Kidney (tissue), 14 donors: ENCODE measurements around the gene PPP1R14B. TPM values are rescaled to one million over a fixed set of nuclear protein-coding genes. Genes with fewer than 3 reads are reported as not detected.

ENCODE experiments used
- DNase-seq, 5 donors: peaks; one replicate each; pipeline ENCODE4 v3.0.0-alpha.2; 2013 to 2020
- FAIRE-seq: peaks from 2 replicates; lab custom pipeline; 2012; peaks lifted over from hg19 to GRCh38; lab: Jason Lieb, UNC
- H3K27ac ChIP-seq, 2 donors: one replicate each; pipeline ENCODE4 v1.7.0; 2013; ENCODE audit warnings: low read depth in 2 of 2, low read length in 2 of 2, inconsistent platforms in 1 of 2
- H3K27me3 ChIP-seq: one replicate; pipeline ENCODE4 v1.7.1; 2013; ENCODE audit warnings: low read length, inconsistent platforms; ENCODE audit not compliant: control insufficient read depth, insufficient read depth
- H3K36me3 ChIP-seq, 3 donors: one replicate each; pipeline versions ENCODE4 v1.7.0 to v1.7.1; 2013; ENCODE audit warnings: low read length in 3 of 3, control low read depth in 1 of 3, inconsistent platforms in 1 of 3; ENCODE audit not compliant: insufficient read depth in 3 of 3, control insufficient read depth in 2 of 3
- H3K4me1 ChIP-seq, 3 donors: one replicate each; pipeline versions ENCODE4 v1.7.0 to v1.7.1; 2013; ENCODE audit warnings: low read length in 3 of 3, inconsistent platforms in 1 of 3, low read depth in 1 of 3; ENCODE audit not compliant: control insufficient read depth in 2 of 3, insufficient read depth in 2 of 3
- H3K4me3 ChIP-seq, 3 donors: one replicate each; pipeline versions ENCODE4 v1.7.0 to v1.8.1; 2013; ENCODE audit warnings: low read length in 3 of 3, control low read depth in 1 of 3, inconsistent platforms in 1 of 3
- H3K9ac ChIP-seq, 3 donors: one replicate each; pipeline versions ENCODE4 v1.7.0 to v1.7.1; 2013; ENCODE audit warnings: low read length in 3 of 3, control low read depth in 1 of 3, inconsistent platforms in 1 of 3
- H3K9me3 ChIP-seq, 3 donors: one replicate each; pipeline versions ENCODE4 v1.7.0 to v1.7.1; 2013; ENCODE audit warnings: low read length in 3 of 3, control low read depth in 1 of 3, inconsistent platforms in 1 of 3; ENCODE audit not compliant: control insufficient read depth in 2 of 3, insufficient read depth in 1 of 3
- intact Hi-C: fragments of 100-400 bp; cut with DNase I; formaldehyde crosslinking; loops from one replicate; pipeline ENCODE4 v1.11.1; 2022
- polyA plus RNA-seq: library from polyadenylated mRNA; stranded (reverse); fragments of 350-450 nt; fragmentation: Illumina TruSeq; extraction: RNeasy Lipid Tissue Mini Kit (QIAGEN cat#74804); gene quantifications from one replicate; pipeline ENCODE4 v1.2.3, GENCODE V29; 2014; ENCODE audit warnings: low read depth, low replicate concordance; ENCODE audit not compliant: insufficient read depth
- total RNA-seq: library from RNA; stranded (reverse); fragmentation: NEBNext Ultra II Directional; extraction: Animal tissue kit (Norgen Biotek cat#: 25700); gene quantifications from one replicate; pipeline ENCODE4 v1.2.1, GENCODE V29; 2021
- TF ChIP-seq, protein P1 (sequence below): IDR thresholded peaks from 3 replicates; pipeline ENCODE4 v1.5.1; 2012; ENCODE audit warnings: mild to moderate bottlenecking, moderate library complexity, borderline replicate concordance; ENCODE audit not compliant: insufficient read depth; ENCODE audit errors: extremely low read depth
- donor health status: control.
- donor health status: control.
- donor health status: control.
- donor health status: control.
- donor health status: control.
- donor health status: DM: yes; HTN: yes; CAD: no.
- donor health status: Normal renal cell carcinoma (clear cell type).

Gene PPP1R14B
- total and polyA plus RNA-seq, 2 donors from 2014 or later: 86.5 to 145 TPM

DNA sequence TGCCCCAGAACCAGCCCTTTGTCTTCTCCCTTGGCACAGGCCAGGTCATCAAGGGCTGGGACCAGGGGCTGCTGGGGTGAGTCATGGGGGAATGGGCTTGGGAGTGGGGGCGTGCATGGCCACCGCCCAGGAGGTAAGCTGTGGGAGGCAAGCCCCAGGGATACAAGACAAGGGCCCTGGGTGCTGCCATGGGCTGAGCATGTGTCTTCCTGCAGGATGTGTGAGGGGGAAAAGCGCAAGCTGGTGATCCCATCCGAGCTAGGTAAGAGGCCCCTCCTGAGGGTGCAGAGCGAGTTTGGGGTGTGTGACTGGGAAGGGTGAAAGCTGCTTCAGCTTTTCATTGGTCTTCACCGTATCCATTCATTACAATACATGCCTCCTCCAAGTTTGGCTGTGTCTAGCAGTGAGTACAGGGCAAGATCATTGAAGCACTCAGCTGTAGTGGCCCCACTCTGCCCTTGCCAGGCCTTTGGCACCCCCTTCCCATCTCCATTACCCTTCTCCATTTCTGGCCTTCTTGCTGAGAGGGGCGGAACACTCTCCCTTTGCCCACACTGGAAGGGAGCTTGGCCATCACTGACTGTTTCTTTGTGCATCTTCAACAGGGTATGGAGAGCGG, 3.4 kb downstream of the PPP1R14B start:
- Histone ChIP-seq H3K4me1 (peaks cover 0 to 40% (median 15%) of the 10 kb centered on the region in 3 donors), H3K27ac (no peak overlapping the region), H3K9ac (peak overlapping the region in 1 of 3 donors; percentile 12), H3K36me3 (peaks cover 0 to 10% (median 7%) of the 10 kb centered on the region in 3 donors), H3K27me3 (no peaks in the 10 kb centered on the region), H3K9me3 (no peaks in the 10 kb centered on the region), H3K4me3 (no peak overlapping the region)
- TF ChIP-seq, protein P1, sequence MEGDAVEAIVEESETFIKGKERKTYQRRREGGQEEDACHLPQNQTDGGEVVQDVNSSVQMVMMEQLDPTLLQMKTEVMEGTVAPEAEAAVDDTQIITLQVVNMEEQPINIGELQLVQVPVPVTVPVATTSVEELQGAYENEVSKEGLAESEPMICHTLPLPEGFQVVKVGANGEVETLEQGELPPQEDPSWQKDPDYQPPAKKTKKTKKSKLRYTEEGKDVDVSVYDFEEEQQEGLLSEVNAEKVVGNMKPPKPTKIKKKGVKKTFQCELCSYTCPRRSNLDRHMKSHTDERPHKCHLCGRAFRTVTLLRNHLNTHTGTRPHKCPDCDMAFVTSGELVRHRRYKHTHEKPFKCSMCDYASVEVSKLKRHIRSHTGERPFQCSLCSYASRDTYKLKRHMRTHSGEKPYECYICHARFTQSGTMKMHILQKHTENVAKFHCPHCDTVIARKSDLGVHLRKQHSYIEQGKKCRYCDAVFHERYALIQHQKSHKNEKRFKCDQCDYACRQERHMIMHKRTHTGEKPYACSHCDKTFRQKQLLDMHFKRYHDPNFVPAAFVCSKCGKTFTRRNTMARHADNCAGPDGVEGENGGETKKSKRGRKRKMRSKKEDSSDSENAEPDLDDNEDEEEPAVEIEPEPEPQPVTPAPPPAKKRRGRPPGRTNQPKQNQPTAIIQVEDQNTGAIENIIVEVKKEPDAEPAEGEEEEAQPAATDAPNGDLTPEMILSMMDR: no peak
- FAIRE-seq (no peak), DNase-seq (no peak)
- intact Hi-C loops: no loop called here

DNA sequence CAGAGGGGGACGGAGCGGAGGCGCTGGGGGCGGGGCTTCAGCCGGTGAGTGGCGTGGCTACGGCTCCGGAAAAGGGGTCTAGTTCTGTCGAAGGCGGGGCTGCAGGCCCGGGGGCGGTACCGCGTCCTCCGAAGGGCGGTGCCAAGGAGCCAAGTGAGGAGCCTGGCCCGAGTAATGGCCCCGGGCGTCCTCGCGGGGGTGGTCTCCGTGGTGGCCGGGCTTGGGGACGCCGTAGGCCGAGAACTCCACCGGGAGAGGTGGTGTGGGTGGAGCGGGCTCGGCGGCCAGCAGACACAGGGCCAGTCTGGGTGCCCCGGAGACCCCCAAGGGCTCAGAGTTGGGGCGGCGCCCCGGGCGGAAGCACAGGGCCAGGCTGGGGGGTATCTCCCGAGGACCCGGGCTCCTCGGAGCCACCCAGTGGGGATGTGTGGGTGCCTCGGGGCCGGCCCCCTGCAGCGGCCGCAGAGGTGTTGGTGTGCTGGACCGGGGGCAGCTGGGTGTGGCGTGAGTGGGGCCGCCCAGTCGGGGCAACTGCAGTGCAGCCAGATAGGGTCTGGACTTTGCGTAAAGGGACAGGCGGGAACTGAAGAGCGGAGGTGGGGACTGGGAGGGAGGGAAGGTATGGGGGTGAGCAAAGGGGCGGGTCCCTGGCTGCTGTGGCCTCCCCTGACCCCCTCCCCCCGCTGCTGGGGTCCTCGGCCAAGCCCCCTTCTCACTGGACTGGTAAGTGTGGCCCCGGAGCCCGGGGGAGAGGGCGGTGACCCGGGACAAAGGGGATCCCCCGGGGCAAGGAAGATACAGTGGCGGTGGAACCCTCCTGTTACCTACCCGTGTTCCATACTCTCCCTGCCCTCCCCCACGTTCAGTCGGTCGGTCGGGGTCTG, 5.0 kb downstream of the PPP1R14B start:
- Histone ChIP-seq H3K4me1 (peaks cover 0 to 39% (median 23%) of the 10 kb centered on the region in 3 donors), H3K4me3 (peak overlapping the region; percentile 48 to 91 (median 63)), H3K9me3 (no peaks in the 10 kb centered on the region), H3K36me3 (peaks cover 0 to 18% (median 12%) of the 10 kb centered on the region in 3 donors), H3K9ac (peak overlapping the region; percentile 20 to 80 (median 69)), H3K27me3 (no peaks in the 10 kb centered on the region), H3K27ac (peak overlapping the region; percentile 100)
- intact Hi-C loops: no loop called here
- TF ChIP-seq, protein P1: peak; percentile 12
- peak; percentile 72 for FAIRE-seq
- DNase-seq: peak in 3 of 5 donors; percentile 72 to 94 (median 92)

DNA sequence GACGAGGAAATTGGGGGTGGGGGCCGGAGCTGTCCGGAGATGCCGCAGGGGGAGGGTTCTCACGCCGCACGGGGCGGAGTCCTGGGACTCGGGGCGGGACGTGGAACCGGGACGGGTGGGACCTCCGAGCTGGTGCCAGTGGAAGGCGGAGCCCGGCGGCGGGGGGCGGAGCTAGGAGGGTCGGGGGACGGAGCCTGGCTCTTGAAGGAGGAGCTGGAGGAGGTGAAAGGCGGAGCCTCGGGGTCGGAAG, 5.6 kb downstream of the PPP1R14B start:
- DNase-seq: peak; percentile 99 to 100 (median 100)
- peak overlapping the region in 1 of 3 donors; percentile 100 for H3K9ac ChIP-seq
- no peak for FAIRE-seq
- no peaks in the 10 kb centered on the region for H3K27me3 ChIP-seq
- peak overlapping the region; percentile 100 for H3K27ac ChIP-seq
- H3K4me1 ChIP-seq: peaks cover 0 to 39% (median 23%) of the 10 kb centered on the region in 3 donors
- H3K4me3 ChIP-seq: peak overlapping the region; percentile 42 to 91 (median 53)
- TF ChIP-seq, protein P1: no peak
- intact Hi-C loops: no loop called here
- H3K36me3 ChIP-seq: peaks cover 0 to 18% (median 12%) of the 10 kb centered on the region in 3 donors
- H3K9me3 ChIP-seq: no peaks in the 10 kb centered on the region
